ENCODE results near the gene TMEM145.
"Not testable (repeated sequence)": the region's sequence is repeated elsewhere in the genome, so short reads cannot be mapped to it uniquely, and the experiment has no call there.

TMEM145 gene
- 0 reads per million in 2 donors for total RNA-seq

DNA sequence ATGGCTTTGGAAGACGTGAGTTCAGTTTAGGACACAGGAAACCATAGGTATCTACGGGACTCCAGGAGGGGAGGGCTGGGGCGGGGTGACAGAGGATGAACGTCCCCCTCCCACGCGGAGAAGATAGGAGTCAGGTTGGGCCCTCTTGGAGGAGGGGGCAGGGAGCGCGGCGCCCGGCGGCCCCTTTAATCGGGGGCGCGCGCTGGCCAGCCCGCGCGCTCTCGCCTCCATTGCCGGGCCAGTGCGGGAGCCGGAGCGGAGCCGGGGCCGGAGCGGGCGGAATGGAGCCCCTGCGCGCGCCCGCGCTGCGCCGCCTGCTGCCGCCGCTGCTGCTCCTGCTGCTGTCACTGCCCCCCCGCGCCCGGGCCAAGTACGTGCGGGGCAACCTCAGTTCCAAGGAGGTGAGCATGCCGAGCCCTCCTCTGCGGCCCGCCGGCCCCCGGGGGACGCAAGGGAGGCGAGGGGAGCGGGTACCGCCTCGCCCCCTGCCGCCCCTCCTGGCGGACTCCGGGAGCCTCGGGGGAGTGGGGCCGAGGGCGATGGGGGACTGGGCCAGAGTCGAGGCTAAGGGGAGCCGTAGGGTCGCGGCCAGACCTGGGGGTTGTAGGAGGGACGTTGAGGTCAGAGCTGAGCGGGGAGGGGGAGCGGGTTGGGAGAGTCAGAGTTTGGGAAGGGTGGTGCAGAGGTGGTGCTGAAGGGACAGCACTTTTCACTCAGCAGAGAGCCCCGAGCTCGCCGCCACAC is at the start of gene TMEM145:
TSS of gene TMEM145 (plus strand) at position 214 of the 744 bp plus-strand sequence. CDS start at position 282, 68 bp downstream.
- no peak for DNase-seq

DNA sequence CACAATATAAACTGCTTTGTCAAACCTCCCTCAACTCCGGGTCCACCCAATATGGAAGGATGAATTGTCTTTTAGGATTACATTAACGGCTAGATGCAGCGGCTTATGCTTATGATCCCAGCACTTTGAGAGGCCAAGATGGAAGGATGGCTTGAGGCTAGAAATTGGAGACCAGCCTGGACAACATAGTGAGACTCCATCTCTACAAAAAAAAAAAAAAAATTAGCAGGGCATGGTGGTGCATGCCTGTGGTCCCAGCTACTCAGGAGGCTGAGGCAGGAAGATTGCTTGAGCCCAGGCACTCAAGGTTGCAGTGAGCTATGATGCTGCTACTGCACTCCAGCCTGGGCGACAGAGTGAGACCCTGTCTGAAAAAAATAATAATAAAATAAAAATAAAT is 47.0 kb upstream of the TMEM145 start:
- not testable (repeated sequence) for DNase-seq

DNA sequence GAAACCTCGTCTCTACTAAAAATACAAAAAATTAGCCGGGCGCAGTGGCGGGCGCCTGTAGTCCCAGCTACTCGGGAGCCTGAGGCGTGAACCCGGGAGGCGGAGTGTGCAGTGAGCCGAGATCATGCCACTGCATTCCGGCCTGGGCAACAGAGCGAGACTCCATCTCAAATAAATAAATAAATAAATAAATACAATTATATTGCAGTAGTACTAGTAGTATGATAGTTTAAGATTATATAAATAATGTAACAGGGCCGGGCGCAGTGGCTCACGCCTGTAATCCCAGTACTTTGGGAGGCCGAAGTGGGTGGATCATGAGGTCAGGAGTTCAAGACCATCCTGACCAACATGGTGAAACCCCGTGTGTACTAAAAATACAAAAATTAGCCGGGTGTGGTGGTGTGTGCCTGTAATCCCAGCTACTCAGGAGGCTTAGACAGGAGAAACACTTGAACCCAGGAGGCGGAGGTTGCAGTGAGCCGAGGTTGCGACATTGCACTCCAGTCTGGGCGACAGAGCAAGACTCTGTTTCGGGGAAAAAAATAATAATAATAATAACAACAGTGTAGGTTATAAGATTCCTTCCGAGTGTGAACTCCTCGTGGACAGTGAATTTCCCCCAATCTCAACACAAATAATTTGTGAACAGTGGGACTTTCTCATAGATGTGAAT is 46.0 kb upstream of the TMEM145 start:
- not testable (repeated sequence) for DNase-seq

DNA sequence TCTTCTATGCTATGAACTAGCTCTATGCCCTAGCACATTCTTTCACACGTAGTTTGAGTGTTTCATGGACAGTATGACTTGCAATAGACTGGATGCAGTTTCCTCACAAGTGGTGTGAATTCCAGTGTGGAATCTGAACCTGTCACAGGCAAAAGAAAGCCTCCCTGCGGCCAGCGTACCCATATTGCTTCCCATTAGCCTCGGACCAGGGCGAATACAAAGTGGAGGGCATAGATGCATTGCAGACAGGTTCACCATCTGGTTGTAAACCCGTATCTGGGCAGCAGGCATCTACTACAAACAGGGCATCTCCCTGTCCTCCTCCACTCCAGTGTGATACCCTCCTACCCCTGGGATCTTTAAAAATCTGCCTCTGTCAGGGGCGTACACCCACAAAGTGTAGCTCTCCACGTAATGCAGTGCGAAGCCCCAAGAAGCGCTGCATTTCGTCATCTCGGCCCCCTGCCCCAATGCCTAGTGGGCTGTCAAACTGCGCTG is 45.4 kb upstream of the TMEM145 start:
- no peak for DNase-seq

DNA sequence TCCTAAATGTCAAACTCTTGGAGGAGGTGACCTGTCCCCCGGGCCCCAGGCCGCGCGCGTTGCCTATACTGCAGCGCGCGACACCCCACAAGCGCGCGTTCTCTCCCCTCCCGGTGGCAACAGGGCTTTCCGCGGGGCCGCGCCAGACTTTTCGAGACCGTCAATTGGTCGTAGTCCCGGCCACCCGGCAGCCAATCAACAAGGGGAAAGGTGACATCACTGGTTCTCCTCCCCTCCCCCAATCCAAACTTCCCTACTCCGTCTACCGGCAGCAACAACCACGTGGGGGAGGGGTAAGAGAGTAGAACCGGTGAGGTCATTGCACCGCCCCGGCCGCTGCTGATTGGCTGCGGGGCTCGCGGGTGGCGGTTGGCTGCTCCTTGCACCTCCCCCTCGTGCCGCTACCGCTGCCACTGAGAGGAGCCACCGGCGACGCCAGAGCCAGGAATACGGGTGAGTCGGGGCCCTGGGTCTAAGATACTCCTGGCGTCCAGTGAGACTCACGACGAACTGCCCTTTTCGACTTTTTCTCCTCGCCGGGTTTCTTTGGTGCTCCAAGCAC is 44.9 kb upstream of the TMEM145 start:
- DNase-seq, result peak; percentile 95

DNA sequence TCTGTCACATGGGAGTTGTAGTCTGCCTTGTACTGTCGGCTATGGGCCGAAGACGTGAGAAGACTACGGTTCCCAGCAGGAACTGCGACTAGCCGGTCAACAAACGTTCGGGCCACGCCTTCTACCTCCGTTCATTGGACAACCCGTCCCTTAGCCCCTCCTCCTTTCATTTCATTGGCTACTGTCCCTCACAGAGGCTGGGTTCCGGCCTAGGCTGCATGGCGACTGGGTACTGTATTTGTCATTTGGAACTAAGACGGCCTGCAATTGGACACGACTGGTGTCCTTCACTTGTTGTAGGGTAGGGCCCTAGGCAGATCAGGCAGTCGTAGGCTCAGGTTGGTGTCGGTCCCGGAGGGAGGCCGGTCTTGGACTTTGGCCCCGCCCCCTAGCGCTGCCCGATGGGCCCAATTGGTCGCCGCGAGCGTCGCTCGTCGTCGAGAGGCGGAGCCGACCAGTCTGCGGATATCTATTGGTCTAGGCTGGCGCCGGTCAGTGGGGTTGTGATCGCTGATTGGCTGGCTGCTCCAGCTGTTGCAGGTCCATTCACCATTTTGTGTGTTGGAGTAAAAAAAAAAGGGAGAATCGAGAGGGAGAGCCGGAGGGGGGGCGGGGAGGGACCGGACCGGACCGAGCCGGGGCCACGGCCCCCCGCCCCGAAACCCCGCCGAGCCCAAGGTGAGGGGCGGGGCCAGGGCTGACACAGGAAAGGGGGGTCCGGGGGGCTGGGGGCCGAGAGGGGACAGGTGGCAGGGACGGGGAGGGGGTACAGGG is 44.2 kb upstream of the TMEM145 start, which contains the start of gene CIC:
TSS of gene CIC (plus strand) at position 549 of the 774 bp plus-strand sequence. CDS start 2,532 bp downstream, outside the sequence.
- DNase-seq, result peak; percentile 98

DNA sequence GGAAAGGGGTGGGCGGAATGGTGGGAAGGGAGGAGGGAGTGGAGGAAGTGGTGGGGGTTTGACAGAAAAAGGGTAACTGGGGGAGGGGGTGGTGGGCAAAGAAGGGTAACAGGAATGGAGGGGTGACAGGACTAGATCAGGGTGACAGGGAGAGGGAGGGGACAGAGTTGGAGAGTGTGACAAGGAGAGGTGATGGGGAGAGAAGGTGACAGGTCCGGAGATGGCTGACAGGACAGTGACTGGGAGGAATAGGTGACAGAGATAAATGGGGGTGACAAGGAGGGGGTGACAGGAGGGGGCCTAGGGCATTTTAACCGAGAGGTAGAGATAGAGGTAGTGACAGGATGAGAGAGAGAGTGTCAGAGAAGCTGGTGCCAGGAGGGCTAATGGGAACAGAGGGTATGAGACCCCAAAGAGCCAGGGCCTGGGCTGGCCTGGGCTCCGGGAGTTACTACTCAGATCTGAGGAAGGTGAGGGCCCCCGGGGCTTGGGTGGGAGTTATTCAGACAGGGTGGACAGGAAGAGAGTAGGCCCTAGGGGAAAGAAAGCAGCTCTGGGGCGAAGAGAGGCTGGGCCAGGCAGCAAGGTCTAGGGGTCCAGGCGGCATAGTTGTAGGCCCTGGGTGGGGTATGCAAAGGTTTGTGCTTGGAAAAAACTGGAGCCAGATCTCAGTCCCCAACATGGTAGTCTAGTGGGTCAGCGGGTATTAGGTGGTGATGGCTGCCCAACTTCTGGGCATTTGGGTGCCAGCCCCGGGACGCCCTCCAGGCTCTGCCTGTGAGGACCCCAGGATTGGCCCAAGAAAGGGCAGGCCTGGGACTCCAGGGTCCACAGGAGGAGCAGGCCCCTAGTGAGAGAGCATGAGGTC is 43.4 kb upstream of the TMEM145 start:
- no peak for DNase-seq

DNA sequence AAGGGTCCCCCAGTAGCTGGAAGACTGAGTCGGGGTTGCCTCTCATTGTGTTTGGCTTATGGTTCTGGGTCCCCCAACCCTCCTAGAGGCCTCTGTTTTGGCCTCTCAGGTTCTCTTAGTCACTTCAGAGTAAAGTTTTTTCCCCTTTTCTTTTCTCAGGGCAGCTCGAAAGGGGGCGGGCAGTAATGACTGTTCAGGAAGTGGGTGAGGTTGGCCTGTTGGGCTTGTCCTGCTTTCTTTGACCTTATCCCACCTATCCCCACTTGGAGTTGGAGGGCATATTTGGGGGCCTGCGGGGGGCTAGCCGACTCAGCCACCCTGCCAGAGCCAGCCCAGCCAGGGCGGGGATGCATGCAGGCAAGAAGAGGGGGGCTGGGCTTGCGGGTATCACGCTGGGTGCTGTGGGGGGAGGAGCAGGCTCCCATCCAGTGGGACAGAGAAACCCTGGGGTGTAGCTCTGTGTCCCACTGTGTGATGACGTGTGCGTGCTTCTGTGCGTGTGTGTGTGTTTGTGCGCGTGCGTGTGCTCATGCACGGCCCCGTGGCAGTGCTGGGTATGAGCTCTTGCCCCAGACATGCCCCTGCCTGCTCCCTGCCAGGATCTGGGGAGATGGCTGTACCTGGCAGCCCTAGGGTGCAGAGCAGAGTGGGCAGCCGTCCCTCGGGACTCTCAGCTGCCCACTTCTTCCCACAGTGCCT is 42.6 kb upstream of the TMEM145 start:
- peak; percentile 61 for DNase-seq

DNA sequence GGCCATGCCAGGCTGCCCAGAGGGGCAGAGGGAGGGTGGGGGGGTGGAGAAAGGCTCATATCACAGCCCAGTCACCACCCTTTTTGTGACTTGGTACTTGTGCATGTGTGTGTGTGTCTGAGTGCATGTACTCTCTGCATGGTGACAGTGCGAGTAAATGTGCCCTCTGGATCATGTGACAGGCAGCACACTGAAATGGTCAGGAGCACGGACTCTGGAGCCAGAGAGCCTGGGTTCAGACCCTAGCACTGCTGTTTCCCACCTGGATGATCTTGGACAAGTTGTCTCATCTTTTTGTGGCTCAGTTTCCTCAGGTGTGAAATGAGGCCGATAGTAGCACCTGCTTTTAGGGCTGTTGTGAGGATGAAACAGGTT is 42.1 kb upstream of the TMEM145 start:
- no peak for DNase-seq

DNA sequence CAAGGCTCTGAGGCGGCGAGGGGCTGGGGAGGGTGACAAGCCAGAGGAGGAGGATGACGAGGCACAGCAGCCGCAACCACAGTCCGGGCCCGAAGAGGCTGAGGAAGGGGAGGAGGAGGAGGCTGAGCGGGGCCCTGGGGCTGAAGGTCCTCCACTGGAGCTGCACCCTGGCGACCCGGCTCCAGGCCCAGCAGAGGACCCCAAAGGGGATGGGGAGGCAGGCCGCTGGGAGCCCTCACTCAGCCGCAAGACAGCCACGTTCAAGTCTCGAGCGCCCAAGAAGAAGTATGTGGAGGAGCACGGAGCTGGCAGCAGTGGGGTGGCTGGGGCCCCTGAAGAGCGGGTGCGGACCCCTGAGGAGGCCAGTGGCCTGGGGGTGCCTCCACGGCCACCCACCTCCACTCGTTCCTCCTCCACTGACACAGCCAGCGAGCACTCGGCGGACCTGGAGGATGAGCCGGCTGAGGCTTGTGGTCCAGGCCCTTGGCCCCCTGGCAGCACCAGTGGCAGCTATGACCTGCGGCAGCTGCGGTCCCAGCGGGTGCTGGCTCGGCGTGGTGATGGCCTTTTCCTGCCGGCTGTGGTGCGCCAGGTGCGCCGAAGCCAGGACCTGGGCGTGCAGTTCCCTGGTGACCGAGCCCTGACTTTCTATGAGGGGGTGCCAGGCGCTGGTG is 41.1 kb upstream of the TMEM145 start:
- no peak for DNase-seq

DNA sequence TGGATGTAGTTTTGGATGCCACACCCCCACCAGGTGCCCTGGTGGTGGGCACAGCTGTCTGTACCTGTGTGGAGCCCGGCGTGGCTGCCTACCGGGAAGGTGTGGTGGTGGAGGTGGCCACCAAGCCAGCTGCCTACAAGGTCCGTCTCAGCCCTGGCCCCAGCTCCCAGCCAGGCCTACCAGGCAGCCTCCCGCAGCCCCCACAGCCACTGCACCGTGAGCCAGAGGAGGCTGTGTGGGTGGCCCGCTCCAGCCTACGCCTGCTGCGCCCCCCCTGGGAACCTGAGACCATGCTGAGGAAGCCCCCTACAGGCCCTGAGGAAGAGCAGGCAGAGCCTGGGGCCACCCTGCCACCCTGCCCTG is 40.6 kb upstream of the TMEM145 start:
- no peak for DNase-seq

DNA sequence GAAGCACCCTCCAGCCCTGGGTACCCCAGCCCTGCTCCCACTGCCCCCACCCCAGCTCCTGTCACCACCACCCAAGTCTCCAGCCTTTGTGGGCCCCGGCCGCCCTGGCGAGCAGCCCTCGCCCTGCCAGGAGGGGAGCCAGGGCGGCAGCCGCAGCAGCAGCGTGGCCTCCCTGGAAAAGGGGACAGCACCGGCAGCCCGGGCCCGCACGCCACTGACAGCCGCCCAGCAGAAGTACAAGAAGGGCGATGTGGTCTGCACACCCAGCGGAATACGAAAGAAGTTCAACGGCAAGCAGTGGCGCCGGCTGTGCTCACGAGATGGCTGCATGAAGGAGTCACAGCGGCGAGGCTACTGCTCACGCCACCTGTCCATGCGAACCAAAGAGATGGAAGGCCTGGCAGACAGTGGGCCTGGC is 40.1 kb upstream of the TMEM145 start:
- no peak for DNase-seq

DNA sequence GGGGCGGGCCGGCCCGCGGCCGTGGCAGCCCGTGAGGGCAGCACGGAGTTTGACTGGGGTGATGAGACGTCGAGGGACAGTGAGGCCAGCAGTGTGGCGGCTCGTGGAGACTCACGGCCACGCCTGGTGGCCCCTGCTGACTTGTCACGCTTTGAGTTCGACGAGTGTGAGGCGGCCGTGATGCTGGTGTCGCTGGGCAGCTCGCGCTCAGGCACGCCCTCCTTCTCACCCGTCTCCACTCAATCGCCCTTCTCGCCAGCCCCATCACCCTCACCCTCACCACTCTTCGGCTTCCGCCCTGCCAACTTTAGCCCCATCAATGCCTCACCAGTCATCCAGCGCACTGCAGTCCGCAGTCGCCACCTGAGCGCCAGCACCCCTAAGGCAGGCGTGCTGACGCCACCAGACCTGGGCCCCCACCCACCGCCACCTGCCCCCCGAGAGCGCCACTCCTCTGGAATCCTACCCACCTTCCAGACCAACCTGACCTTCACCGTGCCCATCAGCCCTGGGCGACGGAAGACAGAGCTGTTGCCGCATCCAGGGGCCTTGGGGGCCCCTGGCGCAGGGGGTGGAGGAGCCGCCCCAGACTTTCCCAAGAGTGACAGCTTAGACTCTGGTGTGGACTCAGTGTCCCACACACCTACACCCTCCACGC is 39.6 kb upstream of the TMEM145 start:
- no peak for DNase-seq

DNA sequence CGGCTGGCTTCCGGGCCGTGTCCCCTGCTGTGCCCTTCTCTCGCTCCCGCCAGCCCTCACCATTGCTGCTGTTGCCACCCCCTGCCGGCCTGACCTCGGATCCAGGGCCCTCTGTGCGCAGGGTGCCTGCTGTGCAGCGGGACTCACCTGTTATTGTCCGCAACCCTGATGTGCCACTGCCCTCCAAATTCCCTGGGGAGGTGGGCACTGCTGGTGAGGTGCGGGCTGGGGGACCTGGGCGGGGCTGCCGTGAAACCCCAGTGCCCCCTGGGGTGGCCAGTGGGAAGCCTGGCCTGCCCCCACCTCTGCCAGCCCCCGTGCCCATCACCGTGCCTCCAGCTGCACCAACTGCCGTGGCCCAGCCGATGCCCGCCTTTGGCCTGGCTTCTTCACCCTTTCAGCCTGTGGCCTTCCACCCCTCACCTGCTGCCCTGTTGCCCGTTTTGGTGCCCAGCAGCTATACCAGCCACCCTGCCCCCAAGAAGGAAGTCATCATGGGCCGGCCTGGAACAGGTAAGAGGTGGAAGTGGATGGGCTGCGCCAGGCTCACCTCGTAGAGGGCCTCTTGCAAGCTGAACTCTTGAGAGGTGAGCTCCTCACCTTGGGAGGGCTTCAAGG is 38.9 kb upstream of the TMEM145 start:
- DNase-seq, result no peak

DNA sequence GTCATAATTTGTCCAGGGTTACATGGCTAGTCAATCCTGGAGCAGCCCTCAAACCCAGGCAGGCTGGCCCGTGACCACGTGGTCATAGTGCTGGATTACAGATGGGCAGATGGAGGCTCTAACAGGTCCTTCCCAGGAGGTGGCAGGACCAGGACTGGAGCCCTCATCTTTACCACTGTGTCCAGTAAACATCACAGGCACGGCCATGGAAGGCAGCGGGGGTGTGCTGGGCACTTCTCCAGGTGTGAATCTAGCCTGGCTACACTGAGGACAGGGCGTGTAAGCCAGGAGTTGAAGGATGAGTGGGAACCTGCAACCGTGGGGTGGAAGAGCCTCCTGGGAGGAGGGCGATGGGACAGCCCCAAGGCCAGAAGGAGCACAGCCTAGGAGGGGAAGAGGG is 38.0 kb upstream of the TMEM145 start:
- DNase-seq, result no peak

DNA sequence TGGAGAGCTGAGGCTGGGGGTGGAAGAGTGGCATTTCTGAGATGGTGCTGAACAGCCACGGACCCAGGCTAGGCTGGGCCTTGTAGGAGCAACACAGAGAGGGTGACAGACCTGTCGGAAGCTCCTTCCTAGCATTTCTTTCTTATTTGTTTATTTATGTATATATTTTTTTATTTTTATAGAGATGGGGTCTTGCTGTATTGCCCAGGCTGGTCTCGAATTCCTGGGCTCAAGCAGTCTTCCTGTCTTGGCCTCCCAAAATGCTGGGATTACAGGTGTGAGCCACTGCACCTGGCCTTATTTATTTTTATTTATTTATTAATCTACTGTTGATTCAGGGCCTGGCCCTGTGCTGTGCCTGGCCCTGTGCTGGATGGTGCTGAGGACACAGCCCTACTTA is 37.6 kb upstream of the TMEM145 start:
- no peak for DNase-seq

DNA sequence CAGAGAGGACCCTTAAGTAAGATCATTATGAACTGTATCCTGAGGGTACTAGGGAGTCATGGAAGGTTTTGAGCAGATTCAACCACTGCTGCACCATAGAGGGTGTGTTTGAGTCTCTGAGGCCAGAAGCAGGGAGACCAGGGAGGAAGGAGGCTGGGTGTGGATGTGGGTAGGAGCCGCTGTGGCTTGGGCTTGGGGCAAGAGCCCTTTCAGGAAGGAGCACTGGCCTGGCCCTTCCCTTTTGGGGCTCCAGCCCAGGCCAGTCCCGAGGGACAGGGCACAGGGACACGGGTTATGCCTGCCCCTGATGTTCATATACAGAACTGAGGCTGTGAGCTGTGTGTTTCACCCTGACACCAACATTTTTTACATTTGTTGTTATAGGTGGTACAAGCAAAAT is 36.8 kb upstream of the TMEM145 start:
- DNase-seq, result no peak

DNA sequence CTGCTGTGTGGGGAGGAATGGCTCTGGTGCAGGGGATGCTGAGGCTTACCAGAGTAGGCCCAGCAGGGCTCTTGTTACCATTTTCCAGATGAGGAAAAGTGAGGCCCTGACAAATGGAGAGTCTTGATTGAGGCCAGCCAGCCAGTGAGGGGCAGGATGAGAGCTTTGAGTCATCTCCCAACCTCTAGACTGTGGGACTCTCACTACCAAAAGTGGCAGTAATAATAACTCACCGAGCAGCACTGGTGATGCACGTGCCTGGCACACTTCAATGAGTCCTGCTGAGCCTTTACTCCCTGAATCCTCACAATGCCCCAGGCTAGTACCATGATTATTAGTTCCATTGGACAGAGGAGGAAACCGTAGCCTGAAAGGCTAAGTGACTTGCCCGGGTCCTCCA is 36.3 kb upstream of the TMEM145 start:
- no peak for DNase-seq

DNA sequence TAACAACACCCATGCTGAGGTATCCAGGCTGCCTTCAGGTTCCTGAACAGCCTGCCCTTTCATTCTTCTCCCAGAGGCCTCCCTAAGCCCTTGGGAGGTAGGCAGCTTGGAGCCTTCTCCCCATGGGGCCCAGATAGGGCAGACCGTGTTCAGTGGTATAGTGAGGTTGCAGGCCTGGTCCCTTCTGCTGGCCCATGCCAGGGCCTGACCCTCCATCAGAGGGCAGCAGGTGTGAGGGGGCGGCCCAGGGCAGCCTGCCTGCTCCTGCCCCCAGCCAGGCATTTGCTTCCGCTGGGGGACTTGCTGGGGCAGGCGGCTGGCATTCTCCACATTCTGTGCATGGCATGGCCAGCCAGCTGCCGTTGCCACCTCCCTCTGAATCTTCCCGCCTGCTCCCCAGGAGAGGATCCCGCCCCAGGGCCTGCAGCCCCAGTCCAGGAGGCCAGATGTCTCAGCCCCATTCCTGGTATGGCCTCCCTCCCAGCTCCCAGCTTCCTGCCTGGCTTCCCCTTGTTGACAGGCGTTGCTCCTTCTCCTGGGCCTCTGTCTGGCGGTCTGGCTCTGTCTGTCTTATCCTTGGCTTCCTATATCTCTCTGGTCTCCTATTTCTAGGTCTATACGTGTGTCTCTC is 35.2 kb upstream of the TMEM145 start:
- DNase-seq, result no peak

Data from T-helper 9 cell (primary cell).